SK-N-SH (cell line): ENCODE results near the gene ZBTB16. TPM values are rescaled to one million over a fixed set of nuclear protein-coding genes. Genes with fewer than 3 reads are reported as not detected.

Experiments used
- CTCF ChIA-PET: fragments of 300-600, 350-600 bp; formaldehyde crosslinking; extraction: SDS; loops from one replicate; lab custom pipeline; 2021; lab: Yijun Ruan, JAX
- POLR2A ChIA-PET: fragments of 350-600 bp; sonication (Branson Sonifier 250); formaldehyde crosslinking; extraction: SDS; loops from one replicate; lab custom pipeline; 2020; ENCODE audit warnings: antibody characterized with exemption, inconsistent platforms; lab: Yijun Ruan, JAX
- DNase-seq: peaks from one replicate; pipeline ENCODE4 v3.0.0; 2012
- H2AFZ ChIP-seq: fragments of 200-600 bp; sonication (generic); 2 replicates; pipeline ENCODE4 v1.8.1; 2016; ENCODE audit warnings: antibody characterized with exemption, mild to moderate bottlenecking, low read depth
- H3F3A ChIP-seq: fragments of 200-600 bp; sonication (generic); replicated peaks from 2 replicates; pipeline ENCODE3; 2016; ENCODE audit warnings: antibody characterized with exemption, mild to moderate bottlenecking; ENCODE audit not compliant: insufficient read depth
- H3K27ac ChIP-seq, 2 experiments: fragments of 200-500 bp in 1 of 2; fragments of 200-600 bp in 1 of 2; sonication (Bioruptor generic) in 1 of 2; sonication (generic), shearing (Covaris generic) in 1 of 2; 2 replicates each; pipeline versions ENCODE4 v1.5.1 to v1.6.1; 2014 to 2016; ENCODE audit warnings: low read depth in 2 of 2, inconsistent platforms in 1 of 2, low read length in 1 of 2, mild to moderate bottlenecking in 1 of 2, mixed read lengths in 1 of 2
- H3K27me3 ChIP-seq: fragments of 200-600 bp; sonication (generic), shearing (Covaris generic); 2 replicates; pipeline ENCODE4 v1.6.1; 2016; ENCODE audit warnings: mixed run types; ENCODE audit not compliant: insufficient read depth
- H3K36me3 ChIP-seq, 2 experiments: fragments of 200-500 bp in 1 of 2; fragments of 200-600 bp in 1 of 2; sonication (Bioruptor generic) in 1 of 2; sonication (generic) in 1 of 2; replicated peaks in 1 of 2; 2 replicates each; pipeline versions ENCODE3 to v1.5.1; 2014 to 2016; ENCODE audit warnings: low read length in 1 of 2, mild to moderate bottlenecking in 1 of 2; ENCODE audit not compliant: insufficient read depth in 2 of 2, control insufficient read depth in 1 of 2
- H3K4me1 ChIP-seq, 2 experiments: fragments of 200-500 bp in 1 of 2; fragments of 200-600 bp in 1 of 2; sonication (Bioruptor generic) in 1 of 2; sonication (generic), shearing (Covaris generic) in 1 of 2; 2 replicates each; pipeline versions ENCODE4 v1.5.1 to v1.6.1; 2014 to 2016; ENCODE audit warnings: low read depth in 1 of 2, low read length in 1 of 2, mixed run types in 1 of 2; ENCODE audit not compliant: insufficient read depth in 2 of 2, control insufficient read depth in 1 of 2
- H3K4me2 ChIP-seq: fragments of 200-600 bp; sonication (generic), shearing (Covaris generic); 2 replicates; pipeline ENCODE4 v1.6.1; 2017; ENCODE audit warnings: mixed run types
- H3K4me3 ChIP-seq, 2 experiments: fragments of 200-500 bp in 1 of 2; fragments of 200-600 bp in 1 of 2; sonication (Bioruptor generic) in 1 of 2; sonication (generic), shearing (Covaris generic) in 1 of 2; 2 replicates each; pipeline versions ENCODE4 v1.5.1 to v1.8.1; 2014 to 2016; ENCODE audit warnings: low read depth in 2 of 2, inconsistent platforms in 1 of 2, low read length in 1 of 2, mild to moderate bottlenecking in 1 of 2, mixed read lengths in 1 of 2, moderate library complexity in 1 of 2
- H3K79me2 ChIP-seq: fragments of 200-600 bp; sonication (generic); 2 replicates; pipeline ENCODE4 v1.8.1; 2017; ENCODE audit warnings: mild to moderate bottlenecking; ENCODE audit not compliant: insufficient read depth
- H3K9ac ChIP-seq: fragments of 200-600 bp; sonication (generic); 2 replicates; pipeline ENCODE4 v1.6.1; 2017; ENCODE audit warnings: mixed run types
- H3K9me2 ChIP-seq: fragments of 200-600 bp; sonication (generic); 2 replicates; pipeline ENCODE4 v1.6.1; 2017; ENCODE audit warnings: mixed run types
- H3K9me3 ChIP-seq: fragments of 200-600 bp; sonication (generic); 2 replicates; pipeline ENCODE4 v1.6.1; 2017; ENCODE audit warnings: mixed run types, mild to moderate bottlenecking, moderate library complexity
- H4K20me1 ChIP-seq: fragments of 200-600 bp; sonication (generic); 2 replicates; pipeline ENCODE4 v1.6.1; 2017; ENCODE audit warnings: mild to moderate bottlenecking, mixed run types; ENCODE audit not compliant: insufficient read depth
- CHD2 ChIP-seq: fragments of 150-350 bp; IDR thresholded peaks from 2 replicates; pipeline ENCODE4 v1.6.1; 2018; ENCODE audit warnings: low read length; ENCODE audit not compliant: partially characterized antibody
- CTCF ChIP-seq: fragments of 200-600 bp; sonication (generic); IDR thresholded peaks from 2 replicates; pipeline ENCODE4 v1.6.1; 2017; ENCODE audit warnings: antibody characterized with exemption, mild to moderate bottlenecking, moderate library complexity
- ELF1 ChIP-seq: IDR thresholded peaks from 2 replicates; pipeline ENCODE4 v1.4.0; 2012
- EP300 ChIP-seq, 2 experiments: IDR thresholded peaks; 2 replicates each; pipeline versions ENCODE4 v1.4.0 to v1.6.1; 2012; ENCODE audit warnings: borderline replicate concordance in 1 of 2, low read depth in 1 of 2, low read length in 1 of 2
- EZH2phosphoT487 ChIP-seq: fragments of 200-600 bp; sonication (generic); IDR thresholded peaks from 2 replicates; pipeline ENCODE4 v1.6.1; 2017; ENCODE audit warnings: low read depth, mixed run types, mild to moderate bottlenecking, antibody characterized with exemption, moderate library complexity, borderline replicate concordance
- FOSL2 ChIP-seq: IDR thresholded peaks from 2 replicates; pipeline ENCODE4 v1.4.0; 2012; ENCODE audit warnings: low read depth, mild to moderate bottlenecking, moderate library complexity, borderline replicate concordance
- FOXJ3 ChIP-seq: sonication (generic); formaldehyde crosslinking; IDR thresholded peaks from 2 replicates; pipeline ENCODE4 v1.5.1; 2020; ENCODE audit warnings: mild to moderate bottlenecking, missing genetic modification reagents
- FOXM1 ChIP-seq: IDR thresholded peaks from 2 replicates; pipeline ENCODE4 v1.4.0; 2012; ENCODE audit warnings: low read depth, mild to moderate bottlenecking
- GABPA ChIP-seq: IDR thresholded peaks from 2 replicates; pipeline ENCODE4 v1.4.0; 2012; ENCODE audit warnings: low read depth, mild to moderate bottlenecking
- MEF2A ChIP-seq: IDR thresholded peaks from 2 replicates; pipeline ENCODE4 v1.4.0; 2012; ENCODE audit warnings: low read depth, borderline replicate concordance
- POLR2AphosphoS5 ChIP-seq: IDR thresholded peaks from 2 replicates; pipeline ENCODE4 v1.6.1; 2012; ENCODE audit warnings: low read depth, low read length
- RAD21 ChIP-seq: IDR thresholded peaks from 2 replicates; pipeline ENCODE4 v1.6.1; 2012; ENCODE audit warnings: mild to moderate bottlenecking, low read length
- RCOR1 ChIP-seq: fragments of 150-350 bp; IDR thresholded peaks from 2 replicates; pipeline ENCODE4 v1.6.1; 2017; ENCODE audit warnings: antibody characterized with exemption, low read length
- REST ChIP-seq: IDR thresholded peaks from 2 replicates; pipeline ENCODE4 v1.6.1; 2012; ENCODE audit warnings: mild to moderate bottlenecking, low read depth, low read length, moderate library complexity
- RFX5 ChIP-seq: IDR thresholded peaks from 2 replicates; pipeline ENCODE4 v1.6.1; 2012; ENCODE audit warnings: mild to moderate bottlenecking, improper control_type of control experiment, low read length
- RXRA ChIP-seq: IDR thresholded peaks from 2 replicates; pipeline ENCODE4 v1.4.0; 2012; ENCODE audit warnings: low read depth, mild to moderate bottlenecking, borderline replicate concordance
- SMC3 ChIP-seq: IDR thresholded peaks from 2 replicates; pipeline ENCODE4 v1.6.1; 2012; ENCODE audit warnings: low read depth, low read length, improper control_type of control experiment
- TAF1 ChIP-seq: IDR thresholded peaks from 2 replicates; pipeline ENCODE4 v1.6.1; 2012; ENCODE audit warnings: low read depth, mild to moderate bottlenecking, low read length, moderate library complexity, borderline replicate concordance
- TEAD4 ChIP-seq: IDR thresholded peaks from 2 replicates; pipeline ENCODE4 v1.4.0; 2012; ENCODE audit warnings: mild to moderate bottlenecking, borderline replicate concordance; ENCODE audit not compliant: insufficient read depth
- YY1 ChIP-seq: IDR thresholded peaks from 2 replicates; pipeline ENCODE4 v1.4.0; 2012; ENCODE audit warnings: low read depth, mild to moderate bottlenecking
- ZBTB33 ChIP-seq: IDR thresholded peaks from 2 replicates; pipeline ENCODE4 v1.4.0; 2012; ENCODE audit warnings: low read depth, borderline replicate concordance
- WGBS: methylation state at CpG from one replicate; pipeline ENCODE4 v1.1.6; 2017; ENCODE audit warnings: low lambda C conversion rate; 5-methylcytosine and 5-hydroxymethylcytosine counted together
- polyA plus RNA-seq, 3 experiments: library from polyadenylated mRNA; depleted of rRNA; stranded (reverse); fragments of >200 nt; gene quantifications; 2 replicates each; pipeline ENCODE4 v1.2.3, GENCODE V29; 2012
- TF ChIP-seq, protein P1 (sequence below): fragments of 150-350 bp; IDR thresholded peaks from 2 replicates; pipeline ENCODE4 v1.6.1; 2016; ENCODE audit warnings: mild to moderate bottlenecking, low read depth, low read length

Gene ZBTB16
- polyA plus RNA-seq, 1 of the 3 experiments (the other 2 are of a cell fraction): not detected

DNA sequence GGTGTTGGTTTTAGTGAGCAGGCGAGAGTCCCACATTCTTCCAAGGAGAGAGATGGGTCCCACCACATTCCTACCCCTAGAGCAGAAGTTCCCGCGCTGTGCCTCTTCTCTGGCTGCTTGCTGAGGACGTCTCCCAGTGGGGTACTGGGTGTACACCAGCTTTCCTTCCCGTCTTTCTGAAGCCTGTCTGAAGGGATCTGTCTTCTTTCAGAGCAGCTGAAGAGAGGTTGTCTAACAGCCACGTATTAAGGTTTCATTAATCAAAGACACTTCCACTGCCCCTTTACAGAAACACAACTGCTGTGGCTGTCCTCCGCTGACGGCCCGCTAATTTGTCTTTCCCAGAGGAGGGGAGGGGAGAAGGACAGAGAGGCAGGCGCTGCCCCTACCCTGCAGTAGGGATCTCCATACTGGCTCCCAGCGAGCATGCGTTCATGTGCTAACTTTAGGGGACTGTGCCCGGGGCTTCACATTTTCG lies 56.0 kb downstream of the ZBTB16 start (continued):
- TF ChIP-seq ELF1 (no peak), GABPA (no peak), RAD21 (no peak)
- TF ChIP-seq, protein P1, sequence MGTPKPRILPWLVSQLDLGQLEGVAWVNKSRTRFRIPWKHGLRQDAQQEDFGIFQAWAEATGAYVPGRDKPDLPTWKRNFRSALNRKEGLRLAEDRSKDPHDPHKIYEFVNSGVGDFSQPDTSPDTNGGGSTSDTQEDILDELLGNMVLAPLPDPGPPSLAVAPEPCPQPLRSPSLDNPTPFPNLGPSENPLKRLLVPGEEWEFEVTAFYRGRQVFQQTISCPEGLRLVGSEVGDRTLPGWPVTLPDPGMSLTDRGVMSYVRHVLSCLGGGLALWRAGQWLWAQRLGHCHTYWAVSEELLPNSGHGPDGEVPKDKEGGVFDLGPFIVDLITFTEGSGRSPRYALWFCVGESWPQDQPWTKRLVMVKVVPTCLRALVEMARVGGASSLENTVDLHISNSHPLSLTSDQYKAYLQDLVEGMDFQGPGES: no peak

DNA sequence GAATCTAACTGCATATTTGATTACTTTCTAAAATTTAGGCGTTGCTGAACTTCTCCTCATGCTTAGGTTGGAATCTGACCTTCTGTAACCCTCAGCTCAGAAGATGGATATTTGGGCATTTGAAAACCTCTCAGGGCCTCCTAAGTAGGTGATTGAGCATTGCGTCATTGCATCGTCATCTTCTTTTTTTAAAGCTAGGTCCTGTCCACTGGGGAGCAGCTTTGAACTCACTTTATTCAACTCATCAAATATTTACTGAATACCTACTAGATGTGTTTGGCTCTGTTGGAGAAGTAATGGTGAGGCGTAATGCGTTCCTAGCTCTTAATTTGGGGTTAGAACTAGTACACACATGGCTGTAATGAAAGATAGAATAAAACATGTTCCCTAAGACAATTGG lies 56.8 kb downstream of the ZBTB16 start:
- Histone ChIP-seq H3K27me3 (peaks cover 5% of the 10 kb centered on the region; the same call in 1 of the 2 replicates), H3K9ac (no peak overlapping the region), H3K4me2 (no peak overlapping the region), H3K79me2 (no peaks in the 10 kb centered on the region), H3K9me3 (no peaks in the 10 kb centered on the region), H3K4me3 (no peak overlapping the region), H3K4me1 (no peaks in the 10 kb centered on the region), H3F3A (no peaks in the 10 kb centered on the region), H2AFZ (no peak overlapping the region), H4K20me1 (no peaks in the 10 kb centered on the region), H3K36me3 (no peaks in the 10 kb centered on the region), H3K27ac (no peak overlapping the region), H3K9me2 (no peaks in the 10 kb centered on the region)
- ChIA-PET CTCF (interaction anchor here (1.2 kb wide), 1 partner anchor 81 kb away, joined by 4 read pairs; no protein-coding TSS in a partner anchor), POLR2A (no interaction called here)
- 70% methylated on average over 5 of the region's 5 CpGs for WGBS
- TF ChIP-seq CHD2 (no peak), CTCF (no peak), TAF1 (no peak), FOSL2 (no peak), POLR2AphosphoS5 (no peak), YY1 (no peak), EZH2phosphoT487 (no peak), ZBTB33 (no peak), SMC3 (no peak), RCOR1 (no peak), EP300 (IDR thresholded peaks at IDR 0.05; ENCODE audit: borderline replicate concordance in 1 of 2, low read depth in 1 of 2, low read length in 1 of 2) (no peak), MEF2A (no peak), GABPA (no peak), TEAD4 (no peak), REST (no peak), FOXJ3 (CRISPR knock-in tag) (no peak), RFX5 (no peak), FOXM1 (no peak), RXRA (no peak)
- TF ChIP-seq, protein P1: no peak
- DNase-seq: no peak
